ENCODE measurements around the gene PSD. TPM values are rescaled to one million over a fixed set of nuclear protein-coding genes. Genes with fewer than 3 reads are reported as not detected.

PSD gene
- 10 to 100 TPM in 1 of 2 experiments, 1 to 10 TPM in 1; 9.1 to 11.2 TPM for total RNA-seq

GRCh38 chr10:102418622-102419268, at the start of gene PSD:
Gene PSD (minus strand): TSS chr10:102418785. CDS start chr10:102417038, 1,747 bp downstream.
- H3K4me3 Mint-ChIP-seq: peak within 1 kb of the TSS; percentile 96
- H3K27ac Mint-ChIP-seq: no peak within 1 kb of the TSS
- H3K9me3 Mint-ChIP-seq (ENCODE audit: low read depth): no peaks in the 10 kb centered on the region
- peaks cover 7% of the 10 kb centered on the region for H3K36me3 Mint-ChIP-seq (ENCODE audit: low read depth)
- POLR2A ChIA-PET: no interaction called here
- CTCF ChIA-PET: no interaction called here
- peaks cover 19% of the 10 kb centered on the region for H3K27me3 Mint-ChIP-seq
- intact Hi-C loops (cut with DNase I, micrococcal nuclease): no loop called here
- DNase-seq: peak; percentile 18
- ATAC-seq: no peak
- H3K4me1 Mint-ChIP-seq: peaks cover 30% of the 10 kb centered on the region

- ChIA-PET CTCF (interaction anchor here (1.7 kb wide), 1 partner anchor 11 kb away, joined by 5 read pairs; no protein-coding TSS in a partner anchor), POLR2A (no interaction called here)
- no peak for DNase-seq
- H3K27ac Mint-ChIP-seq: no peak overlapping the region
- no peak overlapping the region for H3K4me3 Mint-ChIP-seq
- no peaks in the 10 kb centered on the region for H3K27me3 Mint-ChIP-seq
- ATAC-seq: no peak
- H3K36me3 Mint-ChIP-seq (ENCODE audit: low read depth): peaks cover 2% of the 10 kb centered on the region
- intact Hi-C loops (cut with DNase I, micrococcal nuclease): no loop called here
- no peaks in the 10 kb centered on the region for H3K9me3 Mint-ChIP-seq (ENCODE audit: low read depth)
- peaks cover 11% of the 10 kb centered on the region for H3K4me1 Mint-ChIP-seq
These were observed 49.4 kb upstream of the PSD start for GRCh38 chr10:102467971-102468438.

GRCh38 chr10:102467318-102467717, 48.7 kb upstream of the PSD start:
- H3K27me3 Mint-ChIP-seq: no peaks in the 10 kb centered on the region
- intact Hi-C loops (cut with DNase I, micrococcal nuclease): no loop called here
- no peak for ATAC-seq
- H3K27ac Mint-ChIP-seq: no peak overlapping the region
- no peak for DNase-seq
- H3K36me3 Mint-ChIP-seq (ENCODE audit: low read depth): peaks cover 2% of the 10 kb centered on the region
- H3K9me3 Mint-ChIP-seq (ENCODE audit: low read depth): no peaks in the 10 kb centered on the region
- CTCF ChIA-PET: interaction anchor here (1.0 kb wide), 1 partner anchor 32 kb away, joined by 5 read pairs; no protein-coding TSS in a partner anchor
- POLR2A ChIA-PET: no interaction called here
- H3K4me3 Mint-ChIP-seq: no peak overlapping the region
- peaks cover 12% of the 10 kb centered on the region for H3K4me1 Mint-ChIP-seq

GRCh38 chr10:102465466-102465865, 46.9 kb upstream of the PSD start:
- H3K4me3 Mint-ChIP-seq: no peak overlapping the region
- peaks cover 2% of the 10 kb centered on the region for H3K36me3 Mint-ChIP-seq (ENCODE audit: low read depth)
- no peak for DNase-seq
- H3K4me1 Mint-ChIP-seq: peaks cover 27% of the 10 kb centered on the region
- intact Hi-C loops (cut with DNase I, micrococcal nuclease): no loop called here
- ChIA-PET CTCF (interaction anchor here (0.6 to 0.9 kb wide), 3 partner anchors 29 to 292 kb away, joined by 3 read pairs; no protein-coding TSS in a partner anchor), POLR2A (no interaction called here)
- no peaks in the 10 kb centered on the region for H3K9me3 Mint-ChIP-seq (ENCODE audit: low read depth)
- ATAC-seq: no peak
- no peak overlapping the region for H3K27ac Mint-ChIP-seq
- H3K27me3 Mint-ChIP-seq: no peaks in the 10 kb centered on the region

- no peak overlapping the region for H3K27ac Mint-ChIP-seq
- ChIA-PET POLR2A (no interaction called here), CTCF (interaction anchor here (0.5 to 4.2 kb wide), 4 partner anchors 12 to 275 kb away, joined by 3 to 25 read pairs (median 4); partner anchors contain the start of gene C10orf95)
- H3K4me3 Mint-ChIP-seq: no peak overlapping the region
- H3K4me1 Mint-ChIP-seq: peaks cover 27% of the 10 kb centered on the region
- no peaks in the 10 kb centered on the region for H3K36me3 Mint-ChIP-seq (ENCODE audit: low read depth)
- no peaks in the 10 kb centered on the region for H3K27me3 Mint-ChIP-seq
- H3K9me3 Mint-ChIP-seq (ENCODE audit: low read depth): no peaks in the 10 kb centered on the region
- intact Hi-C loops (cut with DNase I, micrococcal nuclease): loop anchor here in 1 of 2 experiments (5.0 kb wide), 1 partner anchor 248 kb away; the partner anchor contains the start of genes ARL3 and SFXN2
- DNase-seq (no peak), ATAC-seq (no peak)
These were observed 45.4 kb upstream of the PSD start for GRCh38 chr10:102463983-102464382.

GRCh38 chr10:102462512-102463054, 44.0 kb upstream of the PSD start:
- intact Hi-C loops (cut with DNase I, micrococcal nuclease): loop anchor here in 1 of 2 experiments (5.0 kb wide), 1 partner anchor 250 kb away; the partner anchor contains the start of genes ARL3 and SFXN2
- ATAC-seq (no peak), DNase-seq (no peak)
- Mint-ChIP-seq H3K4me3 (peak overlapping the region; percentile 85), H3K27ac (no peak overlapping the region), H3K9me3 (ENCODE audit: low read depth) (no peaks in the 10 kb centered on the region), H3K4me1 (peaks cover 27% of the 10 kb centered on the region), H3K36me3 (ENCODE audit: low read depth) (peaks cover 2% of the 10 kb centered on the region), H3K27me3 (no peaks in the 10 kb centered on the region)
- ChIA-PET POLR2A (interaction anchor here (0.6 to 2.1 kb wide), 3 partner anchors 30 to 68 kb away, joined by 3 to 9 read pairs (median 5); partner anchors contain the start of gene CUEDC2), CTCF (interaction anchor here (0.6 to 4.2 kb wide), 11 partner anchors 9 to 293 kb away, joined by 3 to 25 read pairs (median 3); partner anchors contain the start of gene C10orf95)

GRCh38 chr10:102461187-102462054, 42.8 kb upstream of the PSD start:
- POLR2A ChIA-PET: interaction anchor here (0.6 to 2.1 kb wide), 8 partner anchors 8 to 216 kb away, joined by 3 to 9 read pairs (median 4); partner anchors contain the start of genes CUEDC2 and GBF1
- DNase-seq: peak; percentile 97
- Mint-ChIP-seq H3K4me1 (peaks cover 27% of the 10 kb centered on the region), H3K4me3 (peak overlapping the region; percentile 85), H3K27me3 (no peaks in the 10 kb centered on the region), H3K36me3 (ENCODE audit: low read depth) (peaks cover 5% of the 10 kb centered on the region), H3K27ac (peak overlapping the region; percentile 73), H3K9me3 (ENCODE audit: low read depth) (no peaks in the 10 kb centered on the region)
- CTCF ChIA-PET: interaction anchor here (0.6 to 4.2 kb wide), 21 partner anchors 8 to 309 kb away, joined by 3 to 25 read pairs (median 4); partner anchors contain the start of genes ACTR1A, C10orf95, CUEDC2 and FBXL15
- ATAC-seq: peak; percentile 98
- intact Hi-C loops (cut with DNase I, micrococcal nuclease): loop anchor here (1.0 to 5.0 kb wide), 13 partner anchors 8 to 393 kb away; partner anchors contain the start of genes ACTR1A (in 2 of the 2), ARL3 (in 1 of the 2), BORCS7 (in 1 of the 2) and CUEDC2 (in 1 of the 2)

- Mint-ChIP-seq H3K4me1 (peaks cover 27% of the 10 kb centered on the region), H3K27me3 (no peaks in the 10 kb centered on the region), H3K9me3 (ENCODE audit: low read depth) (no peaks in the 10 kb centered on the region), H3K36me3 (ENCODE audit: low read depth) (peaks cover 6% of the 10 kb centered on the region), H3K27ac (peak overlapping the region; percentile 73), H3K4me3 (peak overlapping the region; percentile 85)
- peak; percentile 36 for ATAC-seq
- ChIA-PET CTCF (interaction anchor here (0.6 to 4.2 kb wide), 11 partner anchors 9 to 229 kb away, joined by 3 to 25 read pairs (median 4); partner anchors contain the start of genes ACTR1A, C10orf95 and CUEDC2), POLR2A (interaction anchor here (0.6 to 2.1 kb wide), 3 partner anchors 26 to 110 kb away, joined by 4 to 5 read pairs (median 5); partner anchors contain the start of gene CUEDC2)
- intact Hi-C loops (cut with DNase I, micrococcal nuclease): loop anchor here (1.0 to 5.0 kb wide), 13 partner anchors 8 to 393 kb away; partner anchors contain the start of genes ACTR1A (in 2 of the 2), ARL3 (in 1 of the 2), BORCS7 (in 1 of the 2) and CUEDC2 (in 1 of the 2)
- peak; percentile 24 for DNase-seq
These were observed 42.2 kb upstream of the PSD start for GRCh38 chr10:102460836-102461186.

- Mint-ChIP-seq H3K36me3 (ENCODE audit: low read depth) (peaks cover 12% of the 10 kb centered on the region), H3K9me3 (ENCODE audit: low read depth) (no peaks in the 10 kb centered on the region), H3K27me3 (no peaks in the 10 kb centered on the region), H3K27ac (no peak overlapping the region), H3K4me1 (peaks cover 24% of the 10 kb centered on the region), H3K4me3 (no peak overlapping the region)
- ChIA-PET CTCF (interaction anchor here (0.8 kb wide), 1 partner anchor 63 kb away, joined by 3 read pairs; no protein-coding TSS in a partner anchor), POLR2A (no interaction called here)
- ATAC-seq (no peak), DNase-seq (no peak)
- intact Hi-C loops (cut with DNase I, micrococcal nuclease): no loop called here
These were observed 40.1 kb upstream of the PSD start for GRCh38 chr10:102458656-102459055.

- Mint-ChIP-seq H3K27ac (peak overlapping the region; percentile 47), H3K9me3 (ENCODE audit: low read depth) (no peaks in the 10 kb centered on the region), H3K4me3 (no peak overlapping the region), H3K4me1 (peaks cover 26% of the 10 kb centered on the region), H3K27me3 (no peaks in the 10 kb centered on the region), H3K36me3 (ENCODE audit: low read depth) (peaks cover 17% of the 10 kb centered on the region)
- DNase-seq (no peak), ATAC-seq (no peak)
- ChIA-PET POLR2A (interaction anchor here (0.6 kb wide), 1 partner anchor 9 kb away, joined by 4 read pairs; no protein-coding TSS in a partner anchor), CTCF (interaction anchor here (0.7 to 1.0 kb wide), 2 partner anchors 25 to 460 kb away, joined by 3 to 4 read pairs; partner anchors contain the start of gene CUEDC2)
- intact Hi-C loops (cut with DNase I, micrococcal nuclease): no loop called here
These were observed 39.1 kb upstream of the PSD start for GRCh38 chr10:102457591-102458150.

All from activated CD4-positive, alpha-beta T cell treated with anti-CD3 and anti-CD28 coated beads for 36 hours (primary cell).